HEK293 (cell line): ENCODE measurements around the gene AGRN.
A peak's percentile ranks its signal among the peaks of the same experiment; 100 is the strongest.

Experiments used
- EGR2 ChIP-seq: fragments of 450-650 bp; formaldehyde crosslinking; IDR thresholded peaks from 2 replicates; pipeline ENCODE4 v1.5.1; 2016; ENCODE audit warnings: low read depth, missing biosample characterization, missing genetic modification characterization
- GLI2 ChIP-seq: fragments of 450-650 bp; formaldehyde crosslinking; IDR thresholded peaks from 2 replicates; pipeline ENCODE4; 2017; ENCODE audit warnings: missing biosample characterization, missing genetic modification characterization, low read depth, borderline replicate concordance
- GLIS2 ChIP-seq: fragments of 450-650 bp; formaldehyde crosslinking; IDR thresholded peaks from 2 replicates; pipeline ENCODE4 v1.5.1; 2016; ENCODE audit warnings: missing biosample characterization, missing genetic modification characterization
- KLF17 ChIP-seq: fragments of 450-650 bp; formaldehyde crosslinking; IDR thresholded peaks from 2 replicates; pipeline ENCODE4 v1.5.1; 2016; ENCODE audit warnings: missing biosample characterization, missing genetic modification characterization
- ZBTB6 ChIP-seq: fragments of 450-650 bp; formaldehyde crosslinking; IDR thresholded peaks from 2 replicates; pipeline ENCODE4 v1.5.1; 2017; ENCODE audit warnings: missing biosample characterization, missing genetic modification characterization
- ZFP41 ChIP-seq: fragments of 450-650 bp; formaldehyde crosslinking; IDR thresholded peaks from 2 replicates; pipeline ENCODE4 v1.5.1; 2016; ENCODE audit warnings: missing biosample characterization, missing genetic modification characterization, borderline replicate concordance
- ZFP69B ChIP-seq: fragments of 450-650 bp; formaldehyde crosslinking; IDR thresholded peaks from 2 replicates; pipeline ENCODE4 v1.5.1; 2016; ENCODE audit warnings: missing biosample characterization, missing genetic modification characterization
- ZNF112 ChIP-seq: fragments of 450-650 bp; formaldehyde crosslinking; IDR thresholded peaks from 2 replicates; pipeline ENCODE4 v1.5.0; 2017; ENCODE audit warnings: missing biosample characterization, missing genetic modification characterization
- ZNF133 ChIP-seq: fragments of 450-650 bp; formaldehyde crosslinking; IDR thresholded peaks from 2 replicates; pipeline ENCODE4 v1.5.1; 2016; ENCODE audit warnings: missing biosample characterization, missing genetic modification characterization
- ZNF19 ChIP-seq: fragments of 450-650 bp; formaldehyde crosslinking; IDR thresholded peaks from 2 replicates; pipeline ENCODE4; 2016; ENCODE audit warnings: missing biosample characterization, missing genetic modification characterization, low read depth
- ZNF280C ChIP-seq: fragments of 450-650 bp; formaldehyde crosslinking; IDR thresholded peaks from 2 replicates; pipeline ENCODE4 v1.5.1; 2016; ENCODE audit warnings: missing biosample characterization, missing genetic modification characterization
- ZNF362 ChIP-seq: fragments of 450-650 bp; formaldehyde crosslinking; IDR thresholded peaks from 2 replicates; pipeline ENCODE4 v1.5.1; 2016; ENCODE audit warnings: missing biosample characterization, missing genetic modification characterization
- ZNF433 ChIP-seq: fragments of 450-650 bp; formaldehyde crosslinking; IDR thresholded peaks from 2 replicates; pipeline ENCODE4 v1.5.1; 2016; ENCODE audit warnings: missing biosample characterization, missing genetic modification characterization, low read depth
- ZNF670 ChIP-seq: fragments of 450-650 bp; formaldehyde crosslinking; IDR thresholded peaks from 2 replicates; pipeline ENCODE4 v1.5.1; 2016; ENCODE audit warnings: missing biosample characterization, missing genetic modification characterization, low read depth
- ZNF768 ChIP-seq: fragments of 450-650 bp; formaldehyde crosslinking; IDR thresholded peaks from 2 replicates; pipeline ENCODE4 v1.5.1; 2018; ENCODE audit warnings: missing biosample characterization, mild to moderate bottlenecking, missing genetic modification characterization
- ZNF792 ChIP-seq: fragments of 450-650 bp; formaldehyde crosslinking; IDR thresholded peaks from 2 replicates; pipeline ENCODE4 v1.5.1; 2016; ENCODE audit warnings: missing biosample characterization, missing genetic modification characterization
- ZSCAN23 ChIP-seq: fragments of 450-650 bp; formaldehyde crosslinking; IDR thresholded peaks from 2 replicates; pipeline ENCODE4 v1.5.1; 2016; ENCODE audit warnings: missing biosample characterization, missing genetic modification characterization
- TF ChIP-seq, protein P1 (sequence below): fragments of 450-650 bp; formaldehyde crosslinking; IDR thresholded peaks from 2 replicates; pipeline ENCODE4 v1.5.0; 2017; ENCODE audit warnings: missing biosample characterization, missing genetic modification characterization, borderline replicate concordance
- TF ChIP-seq, protein P2 (sequence below): fragments of 450-650 bp; formaldehyde crosslinking; IDR thresholded peaks from 2 replicates; pipeline ENCODE4 v1.5.1; 2017; ENCODE audit warnings: missing biosample characterization, missing genetic modification characterization
- TF ChIP-seq, protein P3 (sequence below): fragments of 450-650 bp; formaldehyde crosslinking; IDR thresholded peaks from 2 replicates; pipeline ENCODE4 v1.5.1; 2016; ENCODE audit warnings: missing biosample characterization, missing genetic modification characterization
- TF ChIP-seq, protein P4 (sequence below): fragments of 450-650 bp; formaldehyde crosslinking; conservative IDR thresholded peaks from 2 replicates; pipeline ENCODE4 v1.5.1; 2016; ENCODE audit warnings: low read depth, missing biosample characterization, missing genetic modification characterization

AGRN gene

DNA sequence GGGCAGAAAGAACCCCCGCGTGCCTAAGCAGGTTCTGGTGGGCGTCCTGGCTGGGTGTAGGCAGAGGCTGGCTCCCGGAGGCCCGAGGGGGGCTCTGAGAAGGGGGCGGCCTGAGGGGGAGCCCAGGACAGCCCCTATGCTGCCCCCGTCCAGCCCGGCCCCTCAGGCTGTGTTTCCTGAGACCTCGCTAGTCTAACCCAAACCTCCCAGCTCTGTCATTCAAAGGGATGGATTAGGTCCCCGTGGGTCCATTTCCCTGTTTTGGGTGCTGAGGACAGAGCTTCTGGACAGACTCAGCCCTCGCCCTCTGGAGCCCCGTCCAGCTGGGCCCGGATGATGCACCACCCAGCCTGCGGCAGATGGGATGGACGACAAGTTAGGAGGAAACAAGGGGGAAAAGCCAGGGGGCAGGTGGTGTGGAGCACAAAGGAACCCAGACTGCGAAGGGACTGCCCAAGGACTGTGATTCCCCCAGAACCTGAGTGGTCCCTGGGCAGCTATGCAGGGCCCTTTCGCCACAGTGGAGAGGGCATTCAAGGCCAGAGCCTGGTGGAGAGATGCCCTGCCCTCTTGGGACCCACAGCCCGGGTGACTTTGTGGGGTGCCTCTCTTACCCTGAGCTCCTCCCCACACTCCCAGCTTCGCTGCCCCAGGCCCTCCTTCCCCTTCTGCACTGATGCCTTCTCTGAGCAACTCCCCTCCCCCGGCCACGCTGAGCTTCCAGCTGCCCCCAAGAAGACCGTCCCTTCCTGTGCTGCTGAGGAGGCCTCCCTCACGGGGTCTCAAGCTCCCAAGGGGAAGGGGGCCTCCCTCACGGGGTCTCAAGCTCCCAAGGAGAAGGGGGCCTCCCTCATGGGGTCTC lies 22.8 kb upstream of the AGRN start (continued):
- TF ChIP-seq ZNF112 (tag by site-specific recombination) (no peak), ZBTB6 (no peak), ZNF433 (tag by site-specific recombination) (no peak), ZNF133 (tag by site-specific recombination) (no peak), GLIS2 (tag by site-specific recombination) (no peak), ZNF768 (tag by site-specific recombination) (no peak), ZSCAN23 (0 out of 2 replicates have a peak, but pooled peaks have one; percentile 10), ZNF362 (tag by site-specific recombination) (no peak), ZNF670 (no peak), GLI2 (no peak), ZNF19 (tag by site-specific recombination) (no peak), ZNF280C (tag by site-specific recombination) (no peak), ZFP69B (tag by site-specific recombination) (peak; percentile 26; the same call in 1 of the 2 replicates), ZNF792 (tag by site-specific recombination) (no peak), ZFP41 (tag by site-specific recombination) (no peak), EGR2 (tag by site-specific recombination) (peak; percentile 59; the same call in 1 of the 2 replicates), KLF17 (tag by site-specific recombination) (no peak)
- TF ChIP-seq, protein P1, sequence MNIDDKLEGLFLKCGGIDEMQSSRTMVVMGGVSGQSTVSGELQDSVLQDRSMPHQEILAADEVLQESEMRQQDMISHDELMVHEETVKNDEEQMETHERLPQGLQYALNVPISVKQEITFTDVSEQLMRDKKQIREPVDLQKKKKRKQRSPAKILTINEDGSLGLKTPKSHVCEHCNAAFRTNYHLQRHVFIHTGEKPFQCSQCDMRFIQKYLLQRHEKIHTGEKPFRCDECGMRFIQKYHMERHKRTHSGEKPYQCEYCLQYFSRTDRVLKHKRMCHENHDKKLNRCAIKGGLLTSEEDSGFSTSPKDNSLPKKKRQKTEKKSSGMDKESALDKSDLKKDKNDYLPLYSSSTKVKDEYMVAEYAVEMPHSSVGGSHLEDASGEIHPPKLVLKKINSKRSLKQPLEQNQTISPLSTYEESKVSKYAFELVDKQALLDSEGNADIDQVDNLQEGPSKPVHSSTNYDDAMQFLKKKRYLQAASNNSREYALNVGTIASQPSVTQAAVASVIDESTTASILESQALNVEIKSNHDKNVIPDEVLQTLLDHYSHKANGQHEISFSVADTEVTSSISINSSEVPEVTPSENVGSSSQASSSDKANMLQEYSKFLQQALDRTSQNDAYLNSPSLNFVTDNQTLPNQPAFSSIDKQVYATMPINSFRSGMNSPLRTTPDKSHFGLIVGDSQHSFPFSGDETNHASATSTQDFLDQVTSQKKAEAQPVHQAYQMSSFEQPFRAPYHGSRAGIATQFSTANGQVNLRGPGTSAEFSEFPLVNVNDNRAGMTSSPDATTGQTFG (tag by site-specific recombination): no peak
- TF ChIP-seq, protein P2, sequence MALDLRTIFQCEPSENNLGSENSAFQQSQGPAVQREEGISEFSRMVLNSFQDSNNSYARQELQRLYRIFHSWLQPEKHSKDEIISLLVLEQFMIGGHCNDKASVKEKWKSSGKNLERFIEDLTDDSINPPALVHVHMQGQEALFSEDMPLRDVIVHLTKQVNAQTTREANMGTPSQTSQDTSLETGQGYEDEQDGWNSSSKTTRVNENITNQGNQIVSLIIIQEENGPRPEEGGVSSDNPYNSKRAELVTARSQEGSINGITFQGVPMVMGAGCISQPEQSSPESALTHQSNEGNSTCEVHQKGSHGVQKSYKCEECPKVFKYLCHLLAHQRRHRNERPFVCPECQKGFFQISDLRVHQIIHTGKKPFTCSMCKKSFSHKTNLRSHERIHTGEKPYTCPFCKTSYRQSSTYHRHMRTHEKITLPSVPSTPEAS (tag by site-specific recombination): no peak
- TF ChIP-seq, protein P3, sequence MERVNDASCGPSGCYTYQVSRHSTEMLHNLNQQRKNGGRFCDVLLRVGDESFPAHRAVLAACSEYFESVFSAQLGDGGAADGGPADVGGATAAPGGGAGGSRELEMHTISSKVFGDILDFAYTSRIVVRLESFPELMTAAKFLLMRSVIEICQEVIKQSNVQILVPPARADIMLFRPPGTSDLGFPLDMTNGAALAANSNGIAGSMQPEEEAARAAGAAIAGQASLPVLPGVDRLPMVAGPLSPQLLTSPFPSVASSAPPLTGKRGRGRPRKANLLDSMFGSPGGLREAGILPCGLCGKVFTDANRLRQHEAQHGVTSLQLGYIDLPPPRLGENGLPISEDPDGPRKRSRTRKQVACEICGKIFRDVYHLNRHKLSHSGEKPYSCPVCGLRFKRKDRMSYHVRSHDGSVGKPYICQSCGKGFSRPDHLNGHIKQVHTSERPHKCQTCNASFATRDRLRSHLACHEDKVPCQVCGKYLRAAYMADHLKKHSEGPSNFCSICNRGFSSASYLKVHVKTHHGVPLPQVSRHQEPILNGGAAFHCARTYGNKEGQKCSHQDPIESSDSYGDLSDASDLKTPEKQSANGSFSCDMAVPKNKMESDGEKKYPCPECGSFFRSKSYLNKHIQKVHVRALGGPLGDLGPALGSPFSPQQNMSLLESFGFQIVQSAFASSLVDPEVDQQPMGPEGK (tag by site-specific recombination): peak; percentile 86
- TF ChIP-seq, protein P4, sequence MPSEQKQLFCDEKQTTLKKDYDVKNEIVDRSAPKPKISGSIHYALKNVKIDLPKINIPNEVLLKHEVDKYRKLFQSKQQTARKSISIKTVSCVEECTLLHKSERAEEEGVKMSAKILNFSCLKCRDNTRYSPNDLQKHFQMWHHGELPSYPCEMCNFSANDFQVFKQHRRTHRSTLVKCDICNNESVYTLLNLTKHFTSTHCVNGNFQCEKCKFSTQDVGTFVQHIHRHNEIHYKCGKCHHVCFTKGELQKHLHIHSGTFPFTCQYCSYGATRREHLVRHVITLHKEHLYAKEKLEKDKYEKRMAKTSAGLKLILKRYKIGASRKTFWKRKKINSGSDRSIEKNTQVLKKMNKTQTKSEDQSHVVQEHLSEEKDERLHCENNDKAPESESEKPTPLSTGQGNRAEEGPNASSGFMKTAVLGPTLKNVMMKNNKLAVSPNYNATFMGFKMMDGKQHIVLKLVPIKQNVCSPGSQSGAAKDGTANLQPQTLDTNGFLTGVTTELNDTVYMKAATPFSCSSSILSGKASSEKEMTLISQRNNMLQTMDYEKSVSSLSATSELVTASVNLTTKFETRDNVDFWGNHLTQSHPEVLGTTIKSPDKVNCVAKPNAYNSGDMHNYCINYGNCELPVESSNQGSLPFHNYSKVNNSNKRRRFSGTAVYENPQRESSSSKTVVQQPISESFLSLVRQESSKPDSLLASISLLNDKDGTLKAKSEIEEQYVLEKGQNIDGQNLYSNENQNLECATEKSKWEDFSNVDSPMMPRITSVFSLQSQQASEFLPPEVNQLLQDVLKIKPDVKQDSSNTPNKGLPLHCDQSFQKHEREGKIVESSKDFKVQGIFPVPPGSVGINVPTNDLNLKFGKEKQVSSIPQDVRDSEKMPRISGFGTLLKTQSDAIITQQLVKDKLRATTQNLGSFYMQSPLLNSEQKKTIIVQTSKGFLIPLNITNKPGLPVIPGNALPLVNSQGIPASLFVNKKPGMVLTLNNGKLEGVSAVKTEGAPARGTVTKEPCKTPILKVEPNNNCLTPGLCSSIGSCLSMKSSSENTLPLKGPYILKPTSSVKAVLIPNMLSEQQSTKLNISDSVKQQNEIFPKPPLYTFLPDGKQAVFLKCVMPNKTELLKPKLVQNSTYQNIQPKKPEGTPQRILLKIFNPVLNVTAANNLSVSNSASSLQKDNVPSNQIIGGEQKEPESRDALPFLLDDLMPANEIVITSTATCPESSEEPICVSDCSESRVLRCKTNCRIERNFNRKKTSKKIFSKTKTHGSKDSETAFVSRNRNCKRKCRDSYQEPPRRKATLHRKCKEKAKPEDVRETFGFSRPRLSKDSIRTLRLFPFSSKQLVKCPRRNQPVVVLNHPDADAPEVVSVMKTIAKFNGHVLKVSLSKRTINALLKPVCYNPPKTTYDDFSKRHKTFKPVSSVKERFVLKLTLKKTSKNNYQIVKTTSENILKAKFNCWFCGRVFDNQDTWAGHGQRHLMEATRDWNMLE (tag by site-specific recombination): no peak
